ENCODE results near the gene VAMP2. TPM values are rescaled to one million over a fixed set of nuclear protein-coding genes. Genes with fewer than 3 reads are reported as not detected.

VAMP2 gene
- total RNA-seq, 1 donor from 2014 or later = 63.9 TPM

GRCh38 chr17:8147141-8147804 lies 15.5 kb downstream of the VAMP2 start:
- no peak for DNase-seq (ENCODE audit: low spot score)
- intact Hi-C loops (cut with DNase I) = no loop called here

- DNase-seq (ENCODE audit: low spot score) = no peak
- intact Hi-C loops (cut with DNase I) = no loop called here
Observed at GRCh38 chr17:8146381-8147140, 16.2 kb downstream of the VAMP2 start.

- intact Hi-C loops (cut with DNase I) = no loop called here
- DNase-seq (ENCODE audit: low spot score) = no peak
Observed at GRCh38 chr17:8145811-8146210, 16.9 kb downstream of the VAMP2 start.

- intact Hi-C loops (cut with DNase I) = no loop called here
- no peak for DNase-seq (ENCODE audit: low spot score)
Observed at GRCh38 chr17:8144401-8145231, 18.1 kb downstream of the VAMP2 start.

GRCh38 chr17:8143581-8144400 lies 19.0 kb downstream of the VAMP2 start:
- intact Hi-C loops (cut with DNase I) = no loop called here

GRCh38 chr17:8142887-8143580 lies 19.7 kb downstream of the VAMP2 start:
- no peak for DNase-seq (ENCODE audit: low spot score)
- intact Hi-C loops (cut with DNase I) = no loop called here

More at GRCh38 chr17:8143581-8144400, 19.0 kb downstream of the VAMP2 start:
- DNase-seq (ENCODE audit: low spot score) = no peak

- DNase-seq (ENCODE audit: low spot score) = no peak
- intact Hi-C loops (cut with DNase I) = no loop called here
Observed at GRCh38 chr17:8142158-8142886, 20.4 kb downstream of the VAMP2 start.

GRCh38 chr17:8141741-8142140 lies 21.0 kb downstream of the VAMP2 start:
- intact Hi-C loops (cut with DNase I) = no loop called here

GRCh38 chr17:8141045-8141444 lies 21.7 kb downstream of the VAMP2 start:
- DNase-seq (ENCODE audit: low spot score) = no peak
- intact Hi-C loops (cut with DNase I) = no loop called here

More at GRCh38 chr17:8141741-8142140, 21.0 kb downstream of the VAMP2 start:
- no peak for DNase-seq (ENCODE audit: low spot score)

GRCh38 chr17:8140065-8141029 lies 22.4 kb downstream of the VAMP2 start:
- intact Hi-C loops (cut with DNase I) = no loop called here
- no peak for DNase-seq (ENCODE audit: low spot score)

GRCh38 chr17:8138672-8139371 lies 23.9 kb downstream of the VAMP2 start:
- peak; percentile 96 for DNase-seq (ENCODE audit: low spot score)
- intact Hi-C loops (cut with DNase I) = loop anchor here (1.0 to 5.0 kb wide), 3 partner anchors 14 to 48 kb away; partner anchors contain the start of gene HES7

GRCh38 chr17:8138374-8138671 lies 24.4 kb downstream of the VAMP2 start:
- DNase-seq (ENCODE audit: low spot score) = no peak
- intact Hi-C loops (cut with DNase I) = loop anchor here (1.0 to 5.0 kb wide), 3 partner anchors 14 to 49 kb away; partner anchors contain the start of gene HES7

- intact Hi-C loops (cut with DNase I) = loop anchor here (1.0 to 5.0 kb wide), 3 partner anchors 13 to 49 kb away; partner anchors contain the start of gene HES7
- no peak for DNase-seq (ENCODE audit: low spot score)
Observed at GRCh38 chr17:8137645-8138373, 24.9 kb downstream of the VAMP2 start.

- intact Hi-C loops (cut with DNase I) = no loop called here
- no peak for DNase-seq (ENCODE audit: low spot score)
Observed at GRCh38 chr17:8133941-8134340, 28.8 kb downstream of the VAMP2 start.

- intact Hi-C loops (cut with DNase I) = no loop called here
- no peak for DNase-seq (ENCODE audit: low spot score)
Observed at GRCh38 chr17:8133399-8133798, 29.3 kb downstream of the VAMP2 start.

All from cardiac septum (tissue), 1 donor.